Endothelial cell of umbilical vein (primary cell): ENCODE measurements around the gene CMSS1. TPM values are rescaled to one million over a fixed set of nuclear protein-coding genes. Genes with fewer than 3 reads are reported as not detected.
A peak's percentile ranks its signal among the peaks of the same experiment; 100 is the strongest.

ENCODE experiments used
- BruUV-seq: library from RNA; stranded (reverse); fragments of 400-500 nt; replicated peaks from 2 replicates; lab custom pipeline; 2021; lab: Mats Ljungman, UMichigan
- CTCF ChIA-PET: fragments of 300-600, 350-600 bp; sonication (Branson Sonifier 250); formaldehyde crosslinking; loops from one replicate; lab custom pipeline; 2021; ENCODE audit warnings: antibody characterized with exemption, inconsistent platforms; lab: Charles Lee
- POLR2A ChIA-PET: fragments of 300-600, 350-600 bp; sonication (Branson Sonifier 250); formaldehyde crosslinking; loops from one replicate; lab custom pipeline; 2021; ENCODE audit warnings: antibody characterized with exemption, inconsistent platforms; lab: Charles Lee
- DNase-seq: peaks from one replicate; pipeline ENCODE4 v3.0.0-alpha.2; 2011; ENCODE audit warnings: low read depth, low spot score
- FAIRE-seq: peaks from 2 replicates; lab custom pipeline; 2011; peaks lifted over from hg19 to GRCh38; lab: Jason Lieb, UNC
- H2AFZ ChIP-seq: 2 replicates; pipeline ENCODE4 v1.6.0; 2012; ENCODE audit warnings: low read depth, low read length, control low read depth, inconsistent platforms
- H3K27ac ChIP-seq: 2 replicates; pipeline ENCODE4 v1.5.1; 2011; ENCODE audit warnings: low read depth, mild to moderate bottlenecking, control low read depth, low read length, moderate library complexity; ENCODE audit not compliant: insufficient read depth
- H3K27me3 ChIP-seq, 2 experiments: 2 replicates each; pipeline versions ENCODE4 v1.6.0 to v1.6.1; 2011; ENCODE audit warnings: low read length in 2 of 2, mixed read lengths in 1 of 2; ENCODE audit not compliant: control insufficient read depth in 2 of 2, insufficient read depth in 2 of 2
- H3K36me3 ChIP-seq, 2 experiments: 2 replicates in 1 of 2; 3 replicates in 1 of 2; pipeline ENCODE4 v1.5.1; 2011; ENCODE audit warnings: low read length in 2 of 2, mild to moderate bottlenecking in 1 of 2, moderate library complexity in 1 of 2; ENCODE audit not compliant: control insufficient read depth in 2 of 2, insufficient read depth in 2 of 2; ENCODE audit errors: extremely low read depth in 1 of 2
- H3K4me1 ChIP-seq: 3 replicates; pipeline ENCODE4 v1.5.1; 2011; ENCODE audit warnings: mild to moderate bottlenecking, low read length; ENCODE audit not compliant: control insufficient read depth, insufficient read depth; ENCODE audit errors: extremely low read depth
- H3K4me2 ChIP-seq: 2 replicates; pipeline ENCODE4 v1.6.1; 2011; ENCODE audit warnings: low read length, control low read depth, mixed read lengths; ENCODE audit not compliant: insufficient read depth
- H3K4me3 ChIP-seq, 3 experiments: fragments of 200-600 bp in 1 of 3; sonication (generic), shearing (Covaris generic) in 1 of 3; replicated peaks in 1 of 3; 2 replicates each; pipeline ENCODE4 v1.5.1; 2011 to 2016; ENCODE audit warnings: control low read depth in 3 of 3, low read length in 3 of 3, mild to moderate bottlenecking in 2 of 3, inconsistent platforms in 1 of 3, low read depth in 1 of 3, moderate library complexity in 1 of 3; ENCODE audit not compliant: insufficient read depth in 1 of 3
- H3K79me2 ChIP-seq: 2 replicates; pipeline ENCODE4 v1.6.0; 2012; ENCODE audit warnings: low read length, inconsistent platforms; ENCODE audit not compliant: control insufficient read depth, insufficient read depth
- H3K9ac ChIP-seq: replicated peaks from 2 replicates; pipeline ENCODE3; 2011; ENCODE audit warnings: low read length, control low read depth; ENCODE audit not compliant: insufficient read depth; ENCODE audit errors: extremely low read depth
- H3K9me1 ChIP-seq: replicated peaks from 3 replicates; pipeline ENCODE4 v1.6.0; 2011; ENCODE audit warnings: mild to moderate bottlenecking, low read length; ENCODE audit not compliant: control insufficient read depth, insufficient read depth; ENCODE audit errors: extremely low read depth
- H3K9me3 ChIP-seq: replicated peaks from 2 replicates; pipeline ENCODE4 v1.5.1; 2012; ENCODE audit warnings: low read length, inconsistent platforms; ENCODE audit not compliant: control insufficient read depth, insufficient read depth
- H4K20me1 ChIP-seq: replicated peaks from 2 replicates; pipeline ENCODE3; 2011; ENCODE audit warnings: mild to moderate bottlenecking, low read length; ENCODE audit not compliant: control insufficient read depth, insufficient read depth; ENCODE audit errors: extremely low read depth
- EZH2 ChIP-seq: IDR thresholded peaks from 2 replicates; pipeline ENCODE4 v1.6.1; 2012; ENCODE audit warnings: borderline replicate concordance, low read depth, mild to moderate bottlenecking, moderate library complexity, low read length, inconsistent platforms; ENCODE audit not compliant: severe bottlenecking
- FOS ChIP-seq: IDR thresholded peaks from 2 replicates; pipeline ENCODE4 v1.6.1; 2011; ENCODE audit warnings: mild to moderate bottlenecking, low read length, moderate library complexity, borderline replicate concordance; ENCODE audit not compliant: insufficient read depth
- GATA2 ChIP-seq: IDR thresholded peaks from 2 replicates; pipeline ENCODE4 v1.7.0; 2011; ENCODE audit warnings: low read depth, mild to moderate bottlenecking, moderate library complexity, mixed read lengths, low read length; ENCODE audit not compliant: insufficient read length, insufficient read depth
- JUN ChIP-seq: IDR thresholded peaks from 2 replicates; pipeline ENCODE4 v1.6.1; 2011; ENCODE audit warnings: borderline replicate concordance, low read depth; ENCODE audit not compliant: insufficient read length, insufficient read depth
- POLR2A ChIP-seq: IDR thresholded peaks from 2 replicates; pipeline ENCODE4 v1.6.1; 2012; ENCODE audit warnings: low read depth, mild to moderate bottlenecking, control low read depth, low read length
- POLR2AphosphoS5 ChIP-seq: IDR thresholded peaks from 2 replicates; pipeline ENCODE4 v1.6.1; 2012; ENCODE audit warnings: low read depth, mild to moderate bottlenecking, control low read depth, low read length, moderate library complexity; ENCODE audit not compliant: insufficient read depth
- dilution Hi-C: fragments of 300-500 bp; cut with MboI; formaldehyde crosslinking; loops from one replicate; pipeline ENCODE4 v1.15.0; 2019; ENCODE audit warnings: low sequenced_read_pairs; ENCODE audit not compliant: extremely low pct_ligation_motif_present
- intact Hi-C: fragments of 100-400 bp; cut with micrococcal nuclease; formaldehyde crosslinking; loops from one replicate; pipeline ENCODE4 v1.10.0; 2022
- polyA plus RNA-seq, 4 experiments: library from polyadenylated mRNA; depleted of rRNA in 3 of 4; stranded (reverse) in 3 of 4; unstranded in 1 of 4; fragments of >200 nt; gene quantifications; 2 replicates each; pipeline versions ENCODE4 v1.2.1 to v1.2.3, GENCODE V29; 2011 to 2012; ENCODE audit warnings: missing spikeins in 1 of 4
- total RNA-seq: library from RNA; stranded (reverse); gene quantifications from 2 replicates; pipeline ENCODE4 v1.2.3, GENCODE V29; 2021
- TF ChIP-seq, protein P1 (sequence below): IDR thresholded peaks from 2 replicates; pipeline ENCODE4 v1.6.1; 2011; ENCODE audit not compliant: insufficient read depth, insufficient read length

CMSS1 gene
- total and polyA plus RNA-seq, 2 donors (not counting 3 experiments of a cell fraction or from before 2014, with no cell fraction given), result 9.7 to 60.6 TPM

DNA sequence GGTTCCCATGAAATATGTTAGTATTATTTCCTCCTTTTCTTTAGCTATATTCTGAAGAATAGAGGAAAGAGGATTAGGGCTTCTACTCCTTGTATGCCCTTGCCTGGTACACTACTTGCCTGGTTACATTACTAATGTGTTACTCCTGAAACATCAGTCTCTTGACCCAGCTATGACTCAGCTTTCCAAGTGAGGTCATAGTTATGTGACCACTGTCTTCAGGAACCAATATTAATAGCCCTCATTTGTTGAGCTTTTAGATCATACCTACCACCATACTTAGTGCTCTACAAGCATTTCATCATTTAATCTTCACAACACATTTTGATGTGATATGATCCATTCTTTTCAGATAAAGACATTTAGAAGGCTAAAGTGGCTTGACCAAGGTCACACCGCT lies 60.3 kb downstream of the CMSS1 start:
- no peaks in the 10 kb centered on the region for H3K9me1 ChIP-seq
- intact Hi-C loops (no loop called here), dilution Hi-C loops (no loop called here)
- POLR2A ChIA-PET, result interaction anchor here (1.2 kb wide), 1 partner anchor 163 kb away, joined by 6 read pairs; no protein-coding TSS in a partner anchor
- TF ChIP-seq FOS (peak; percentile 87), JUN (peak; percentile 92), GATA2 (no peak)
- TF ChIP-seq, protein P1, sequence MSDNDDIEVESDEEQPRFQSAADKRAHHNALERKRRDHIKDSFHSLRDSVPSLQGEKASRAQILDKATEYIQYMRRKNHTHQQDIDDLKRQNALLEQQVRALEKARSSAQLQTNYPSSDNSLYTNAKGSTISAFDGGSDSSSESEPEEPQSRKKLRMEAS, result no peak
- H3K4me3 ChIP-seq, result no peak overlapping the region
- H3K27me3 ChIP-seq, result no peaks in the 10 kb centered on the region
- peaks cover 41% of the 10 kb centered on the region for H3K4me1 ChIP-seq
- H3K36me3 ChIP-seq, result no peaks in the 10 kb centered on the region
- peak overlapping the region; percentile 10 for H3K27ac ChIP-seq
- no peaks in the 10 kb centered on the region for H3K9me3 ChIP-seq
- peak; percentile 78 for DNase-seq
- CTCF ChIA-PET, result interaction anchor here (0.7 to 1.5 kb wide), 6 partner anchors 35 to 191 kb away, joined by 3 to 4 read pairs (median 4); no protein-coding TSS in a partner anchor
- H2AFZ ChIP-seq, result no peak overlapping the region
- BruUV-seq, result no TSS peak
- H3K9ac ChIP-seq, result no peak overlapping the region
- peaks cover 30% of the 10 kb centered on the region for H3K79me2 ChIP-seq
- peak overlapping the region; percentile 12 for H3K4me2 ChIP-seq
- FAIRE-seq, result no peak
- peaks cover 4% of the 10 kb centered on the region for H4K20me1 ChIP-seq

DNA sequence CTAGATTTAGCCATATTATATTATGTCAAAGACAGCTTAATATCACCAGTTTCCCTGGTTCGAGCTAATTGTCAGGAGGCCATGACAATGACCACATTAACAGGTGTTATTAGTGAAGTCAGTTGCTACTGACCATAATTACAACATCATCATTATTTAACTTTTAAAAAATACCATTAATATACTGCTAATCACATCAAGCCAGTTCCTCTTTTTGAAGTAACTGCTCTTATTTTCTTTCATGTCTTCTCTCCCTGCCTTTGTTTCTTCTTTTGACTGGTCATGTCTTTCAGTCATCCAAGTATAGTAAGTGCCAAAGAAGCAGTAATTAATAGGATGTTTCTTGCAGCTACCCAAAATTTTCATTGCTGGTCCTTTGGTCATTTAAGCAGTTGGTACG lies 61.6 kb downstream of the CMSS1 start:
- DNase-seq (no peak), FAIRE-seq (no peak)
- intact Hi-C loops, result no loop called here
- Histone ChIP-seq H3K4me1 (peaks cover 41% of the 10 kb centered on the region), H3K79me2 (peaks cover 18% of the 10 kb centered on the region), H3K4me3 (no peak overlapping the region), H3K27ac (no peak overlapping the region), H3K27me3 (no peaks in the 10 kb centered on the region), H3K9me1 (no peaks in the 10 kb centered on the region), H3K9ac (no peak overlapping the region), H3K9me3 (no peaks in the 10 kb centered on the region), H4K20me1 (no peaks in the 10 kb centered on the region), H2AFZ (no peak overlapping the region), H3K36me3 (no peaks in the 10 kb centered on the region), H3K4me2 (no peak overlapping the region)
- BruUV-seq, result no TSS peak
- TF ChIP-seq POLR2AphosphoS5, result no peak
- TF ChIP-seq, protein P1, result no peak
- no peak for TF ChIP-seq POLR2A
- no peak for TF ChIP-seq FOS
- TF ChIP-seq JUN, result no peak
- no peak for TF ChIP-seq GATA2
- no peak for TF ChIP-seq EZH2
- dilution Hi-C loops, result no loop called here
- POLR2A ChIA-PET, result interaction anchor here (0.5 kb wide), 1 partner anchor 241 kb away, joined by 5 read pairs; the partner anchor contains the start of gene COL8A1
- CTCF ChIA-PET, result interaction anchor here (0.9 kb wide), 1 partner anchor 36 kb away, joined by 3 read pairs; no protein-coding TSS in a partner anchor
